HCT116 (cell line): Measurements from ENCODE around the gene KNOP1. TPM values are rescaled to one million over a fixed set of nuclear protein-coding genes. Genes with fewer than 3 reads are reported as not detected.

ENCODE experiments used
- ATAC-seq: fragments of 200-7000 bp; cut with Tn5 transposase; 2 replicates; pipeline ENCODE4 v1.9.1; 2020; ENCODE audit warnings: mild to moderate bottlenecking, moderate library complexity
- BruUV-seq: library from RNA; stranded (reverse); fragments of 400-500 nt; replicated peaks from 2 replicates; lab custom pipeline; 2021; lab: Mats Ljungman, UMichigan
- CTCF ChIA-PET: fragments of 300-600 bp; sonication (Branson Sonifier 250); formaldehyde crosslinking; loops from one replicate; lab custom pipeline; 2021; ENCODE audit warnings: antibody characterized with exemption; lab: Charles Lee
- POLR2A ChIA-PET: fragments of 300-600, 350-600 bp; sonication (Branson Sonifier 250); formaldehyde crosslinking; loops from one replicate; lab custom pipeline; 2021; ENCODE audit warnings: antibody characterized with exemption; lab: Charles Lee
- RAD21 ChIA-PET, 2 experiments: fragments of 300-600 bp; sonication (Branson Sonifier 250); formaldehyde crosslinking; loops; one replicate each; lab custom pipeline; 2023; ENCODE audit warnings: low total read pairs in 2 of 2; ENCODE audit not compliant: uncharacterized antibody in 2 of 2, unreplicated experiment in 2 of 2, low non-redundant PET in 1 of 2; lab: Charles Lee
- DNase-seq: peaks from one replicate; pipeline ENCODE4 v3.0.0-alpha.2; 2010; ENCODE audit warnings: low read depth, low spot score
- H2AFZ ChIP-seq: fragments of 200-600 bp; shearing (Covaris generic), sonication (generic); 2 replicates; pipeline ENCODE4 v1.6.1; 2017; ENCODE audit warnings: low read depth, mixed run types, mixed read lengths, antibody characterized with exemption, low read length; ENCODE audit not compliant: poor library complexity, severe bottlenecking
- H3K27ac ChIP-seq: 2 replicates; pipeline ENCODE4 v1.5.1; 2012; ENCODE audit warnings: low read depth, low read length
- H3K27me3 ChIP-seq: fragments of 200-600 bp; sonication (generic); 2 replicates; pipeline ENCODE4 v1.6.1; 2016; ENCODE audit warnings: mixed run types, low read length, mixed read lengths; ENCODE audit not compliant: insufficient read depth
- H3K36me3 ChIP-seq, 2 experiments: fragments of 200-500 bp in 1 of 2; fragments of 200-600 bp in 1 of 2; sonication (Bioruptor generic) in 1 of 2; sonication (generic) in 1 of 2; 2 replicates each; pipeline versions ENCODE4 v1.5.1 to v1.6.1; 2014 to 2016; ENCODE audit warnings: low read length in 2 of 2, inconsistent platforms in 1 of 2, mixed read lengths in 1 of 2, mixed run types in 1 of 2; ENCODE audit not compliant: insufficient read depth in 2 of 2, control insufficient read depth in 1 of 2
- H3K4me1 ChIP-seq, 2 experiments: fragments of 200-600 bp in 1 of 2; sonication (generic) in 1 of 2; 2 replicates each; pipeline versions ENCODE4 v1.5.1 to v1.6.1; 2012 to 2017; ENCODE audit warnings: low read length in 2 of 2, inconsistent platforms in 1 of 2, mild to moderate bottlenecking in 1 of 2, mixed read lengths in 1 of 2, mixed run types in 1 of 2, moderate library complexity in 1 of 2; ENCODE audit not compliant: insufficient read depth in 2 of 2, control insufficient read depth in 1 of 2
- H3K4me2 ChIP-seq: fragments of 200-600 bp; sonication (generic); 2 replicates; pipeline ENCODE4 v1.6.1; 2017; ENCODE audit warnings: mixed run types, low read length, mixed read lengths
- H3K4me3 ChIP-seq, 2 experiments: fragments of 200-600 bp in 1 of 2; sonication (generic) in 1 of 2; replicated peaks in 1 of 2; 2 replicates each; pipeline ENCODE4 v1.5.1; 2011 to 2016; ENCODE audit warnings: low read length in 2 of 2, control low read depth in 1 of 2, low read depth in 1 of 2, mild to moderate bottlenecking in 1 of 2, mixed read lengths in 1 of 2, mixed run types in 1 of 2
- H3K79me2 ChIP-seq: fragments of 200-600 bp; sonication (generic); 2 replicates; pipeline ENCODE4 v1.6.1; 2017; ENCODE audit warnings: mild to moderate bottlenecking, mixed run types, low read length, moderate library complexity, mixed read lengths; ENCODE audit not compliant: insufficient read depth
- H3K9ac ChIP-seq: fragments of 200-600 bp; sonication (generic); 2 replicates; pipeline ENCODE4 v1.6.1; 2016; ENCODE audit warnings: low read length, mixed read lengths
- H3K9me2 ChIP-seq: fragments of 200-600 bp; sonication (generic), shearing (Covaris generic); 2 replicates; pipeline ENCODE4 v1.6.1; 2017; ENCODE audit warnings: mixed run types, mild to moderate bottlenecking, moderate library complexity; ENCODE audit not compliant: insufficient read depth
- H3K9me3 ChIP-seq, 2 experiments: fragments of 200-500 bp in 1 of 2; fragments of 200-600 bp in 1 of 2; sonication (Bioruptor generic) in 1 of 2; sonication (generic) in 1 of 2; 2 replicates each; pipeline ENCODE4 v1.6.1; 2014 to 2017; ENCODE audit warnings: low read length in 2 of 2, mixed read lengths in 2 of 2, inconsistent platforms in 1 of 2, low read depth in 1 of 2, mild to moderate bottlenecking in 1 of 2, mixed run types in 1 of 2, moderate library complexity in 1 of 2; ENCODE audit not compliant: control insufficient read depth in 1 of 2, insufficient read depth in 1 of 2
- H4K20me1 ChIP-seq: fragments of 200-600 bp; sonication (generic), shearing (Covaris generic); 2 replicates; pipeline ENCODE4 v1.6.1; 2017; ENCODE audit warnings: mixed run types, mild to moderate bottlenecking, moderate library complexity; ENCODE audit not compliant: insufficient read depth
- EGR1 ChIP-seq: IDR thresholded peaks from 2 replicates; pipeline ENCODE4 v1.6.1; 2012; ENCODE audit warnings: low read depth
- JUND ChIP-seq: IDR thresholded peaks from 2 replicates; pipeline ENCODE4 v1.6.1; 2012
- SRF ChIP-seq: IDR thresholded peaks from 2 replicates; pipeline ENCODE4 v1.6.1; 2012; ENCODE audit warnings: low read depth
- TCF7L2 ChIP-seq: IDR thresholded peaks from 2 replicates; pipeline ENCODE4 v1.7.0; 2011; ENCODE audit warnings: borderline replicate concordance, inconsistent platforms; ENCODE audit not compliant: insufficient read depth, insufficient read length; ENCODE audit errors: extremely low read depth
- YY1 ChIP-seq: IDR thresholded peaks from 2 replicates; pipeline ENCODE4 v1.6.1; 2011; ENCODE audit warnings: low read length, low read depth, moderate library complexity, mild to moderate bottlenecking; ENCODE audit not compliant: insufficient replicate concordance; ENCODE audit errors: extremely low read depth
- ZFX ChIP-seq: fragments of 450-650 bp; IDR thresholded peaks from 2 replicates; pipeline ENCODE4 v1.6.1; 2017
- ZNF274 ChIP-seq: fragments of 200-500 bp; sonication (Bioruptor generic); IDR thresholded peaks from 2 replicates; pipeline ENCODE4 v1.6.1; 2014; ENCODE audit warnings: mild to moderate bottlenecking, low read depth, low read length, inconsistent platforms
- intact Hi-C: fragments of 100-400 bp; cut with micrococcal nuclease; formaldehyde crosslinking; loops from 2 replicates; pipeline ENCODE4 v1.10.0; 2022
- total RNA-seq: library from RNA; stranded (reverse); gene quantifications from one replicate; pipeline ENCODE4 v1.2.1, GENCODE V29; 2021; ENCODE audit not compliant: unreplicated experiment

Gene KNOP1
- total RNA-seq, 1 experiment from 2014 or later, result 34.6 TPM

GRCh38 chr16:19715566-19715965, 2.5 kb downstream of the KNOP1 start:
- RAD21 ChIA-PET, result no interaction called here
- H3K27me3 ChIP-seq, result no peaks in the 10 kb centered on the region
- H3K4me3 ChIP-seq, result no peak overlapping the region
- POLR2A ChIA-PET, result no interaction called here
- H3K9me2 ChIP-seq, result no peaks in the 10 kb centered on the region
- H3K9ac ChIP-seq, result no peak overlapping the region
- H3K9me3 ChIP-seq, result no peaks in the 10 kb centered on the region
- no peak for ATAC-seq
- H4K20me1 ChIP-seq, result peaks cover 4% of the 10 kb centered on the region; the same call in 1 of the 2 replicates
- no TSS peak for BruUV-seq
- H3K27ac ChIP-seq, result no peak overlapping the region
- TF ChIP-seq TCF7L2 (no peak), SRF (no peak), YY1 (no peak)
- TF ChIP-seq, all 23 proteins: peak for 0
- Histone ChIP-seq H3K36me3 (peaks cover 9 to 29% of the 10 kb centered on the region in 2 experiments; a peak in 3 of 4 replicates), H2AFZ (no peak overlapping the region), H3K4me1 (peaks cover 11 to 24% of the 10 kb centered on the region in 2 experiments), H3K4me2 (peak overlapping the region; percentile 79; the same call in 1 of the 2 replicates), H3K79me2 (peaks cover 95% of the 10 kb centered on the region)
- DNase-seq, result no peak
- intact Hi-C loops, result no loop called here
- CTCF ChIA-PET, result no interaction called here

GRCh38 chr16:19713697-19714096, 4.3 kb downstream of the KNOP1 start:
- no peak overlapping the region for H3K4me2 ChIP-seq
- no peak for ATAC-seq
- TF ChIP-seq YY1 (no peak), JUND (no peak), ZNF274 (no peak), ZFX (no peak), EGR1 (no peak)
- H3K36me3 ChIP-seq, result peaks cover 21 to 40% of the 10 kb centered on the region in 2 experiments; a peak in 3 of 4 replicates
- intact Hi-C loops, result no loop called here
- no peaks in the 10 kb centered on the region for H3K9me3 ChIP-seq
- H4K20me1 ChIP-seq, result peaks cover 4% of the 10 kb centered on the region; the same call in 1 of the 2 replicates
- BruUV-seq, result no TSS peak
- CTCF ChIA-PET, result no interaction called here
- no peak overlapping the region for H3K9ac ChIP-seq
- peaks cover 91% of the 10 kb centered on the region for H3K79me2 ChIP-seq
- no peaks in the 10 kb centered on the region for H3K9me2 ChIP-seq
- H2AFZ ChIP-seq, result no peak overlapping the region
- DNase-seq, result no peak
- POLR2A ChIA-PET, result no interaction called here
- no peak overlapping the region for H3K4me3 ChIP-seq
- H3K27ac ChIP-seq, result no peak overlapping the region
- H3K4me1 ChIP-seq, result peaks cover 11 to 16% of the 10 kb centered on the region in 2 experiments
- RAD21 ChIA-PET, result no interaction called here
- H3K27me3 ChIP-seq, result no peaks in the 10 kb centered on the region
